Spinal cord (tissue), 10 donors: ENCODE results near the gene EVI5L. TPM values are rescaled to one million over a fixed set of nuclear protein-coding genes. Genes with fewer than 3 reads are reported as not detected.
A peak's percentile ranks its signal among the peaks of the same experiment; 100 is the strongest.

Source experiments
- DNase-seq, 6 donors: peaks; one replicate each; pipeline versions ENCODE4 v3.0.0 to v3.0.0-alpha.2; 2013 to 2015; ENCODE audit warnings: low spot score in 6 of 6, low read depth in 4 of 6
- H3K27ac ChIP-seq: one replicate; pipeline ENCODE4 v1.5.1; 2013; ENCODE audit warnings: low read depth, low read length, control low read depth
- H3K27me3 ChIP-seq: one replicate; pipeline ENCODE4 v1.6.1; 2013; ENCODE audit warnings: low read length; ENCODE audit not compliant: control insufficient read depth, insufficient read depth
- H3K36me3 ChIP-seq: one replicate; pipeline ENCODE4 v1.6.1; 2013; ENCODE audit warnings: low read length; ENCODE audit not compliant: control insufficient read depth, insufficient read depth
- H3K4me1 ChIP-seq: one replicate; pipeline ENCODE4 v1.6.1; 2013; ENCODE audit warnings: low read length; ENCODE audit not compliant: control insufficient read depth, insufficient read depth
- H3K4me3 ChIP-seq: one replicate; pipeline ENCODE4 v1.5.1; 2013; ENCODE audit warnings: low read depth, low read length, control low read depth
- H3K9me3 ChIP-seq: one replicate; pipeline ENCODE4 v1.6.1; 2013; ENCODE audit warnings: low read length; ENCODE audit not compliant: control insufficient read depth, insufficient read depth
- WGBS: methylation state at CpG from one replicate; pipeline ENCODE4 v1.1.5; 2013; ENCODE audit warnings: missing lambda C conversion rate; ENCODE audit not compliant: insufficient coverage; 5-methylcytosine and 5-hydroxymethylcytosine counted together
- polyA plus RNA-seq, 2 donors: library from polyadenylated mRNA; unstranded; fragments of 120-200 nt; gene quantifications; one replicate each; pipeline ENCODE4 v1.2.1, GENCODE V29; 2013; ENCODE audit not compliant: insufficient read length in 2 of 2
- total RNA-seq, 2 donors: library from RNA; depleted of rRNA in 1 of 2; stranded (reverse); fragments of 120-200 nt in 1 of 2; fragments of >200 nt in 1 of 2; gene quantifications; one replicate each; pipeline versions ENCODE4 v1.2.3 to v1.2.4, GENCODE V29; 2013 to 2014
- donor health status: healthy.

EVI5L gene
- total and polyA plus RNA-seq, 4 donors: 28.4 to 110 (median 67.8) TPM

- H3K4me1 ChIP-seq: peaks cover 59% of the 10 kb centered on the region
- WGBS: 8% methylated on average over 47 of the region's 47 CpGs
- H3K27ac ChIP-seq: peak overlapping the region; percentile 15
- H3K27me3 ChIP-seq: peaks cover 6% of the 10 kb centered on the region
- DNase-seq: peak in 2 of 6 donors; percentile 74 to 83
- H3K36me3 ChIP-seq: peaks cover 51% of the 10 kb centered on the region
- H3K9me3 ChIP-seq: no peaks in the 10 kb centered on the region
- H3K4me3 ChIP-seq: no peak overlapping the region
These were observed 39.5 kb downstream of the EVI5L start for GRCh38 chr19:7869453-7869909.

- peaks cover 45% of the 10 kb centered on the region for H3K36me3 ChIP-seq
- H3K9me3 ChIP-seq: no peaks in the 10 kb centered on the region
- H3K4me3 ChIP-seq: no peak overlapping the region
- DNase-seq: peak in 2 of 6 donors; percentile 74 to 80
- no peak overlapping the region for H3K27ac ChIP-seq
- 35% methylated on average over 27 of the region's 30 CpGs for WGBS
- peaks cover 6% of the 10 kb centered on the region for H3K27me3 ChIP-seq
- peaks cover 64% of the 10 kb centered on the region for H3K4me1 ChIP-seq
These were observed 40.0 kb downstream of the EVI5L start for GRCh38 chr19:7869910-7870511.

GRCh38 chr19:7870571-7871436 is 40.8 kb downstream of the EVI5L start:
- Histone ChIP-seq H3K9me3 (no peaks in the 10 kb centered on the region), H3K27me3 (peaks cover 6% of the 10 kb centered on the region), H3K4me3 (no peak overlapping the region), H3K36me3 (peaks cover 44% of the 10 kb centered on the region), H3K27ac (peak overlapping the region; percentile 17), H3K4me1 (peaks cover 65% of the 10 kb centered on the region)
- 76% methylated on average over 11 of the region's 11 CpGs for WGBS
- peak in 2 of 6 donors; percentile 65 to 70 for DNase-seq

GRCh38 chr19:7871437-7872305 is 41.7 kb downstream of the EVI5L start:
- peak overlapping the region; percentile 28 for H3K4me3 ChIP-seq
- H3K9me3 ChIP-seq: no peaks in the 10 kb centered on the region
- peak overlapping the region; percentile 80 for H3K27ac ChIP-seq
- H3K27me3 ChIP-seq: peaks cover 6% of the 10 kb centered on the region
- H3K36me3 ChIP-seq: peaks cover 44% of the 10 kb centered on the region
- WGBS: 22% methylated on average over 33 of the region's 33 CpGs
- DNase-seq: peak in 2 of 6 donors; percentile 77 to 89
- peaks cover 62% of the 10 kb centered on the region for H3K4me1 ChIP-seq

- no peaks in the 10 kb centered on the region for H3K9me3 ChIP-seq
- peaks cover 38% of the 10 kb centered on the region for H3K36me3 ChIP-seq
- H3K27ac ChIP-seq: peak overlapping the region; percentile 80
- H3K4me3 ChIP-seq: peak overlapping the region; percentile 30
- H3K27me3 ChIP-seq: peaks cover 6% of the 10 kb centered on the region
- WGBS: 67% methylated on average over 46 of the region's 47 CpGs
- DNase-seq: no peak
- H3K4me1 ChIP-seq: peaks cover 60% of the 10 kb centered on the region
These were observed 42.5 kb downstream of the EVI5L start for GRCh38 chr19:7872306-7873204.

GRCh38 chr19:7873304-7874075 is 43.5 kb downstream of the EVI5L start:
- H3K4me1 ChIP-seq: peaks cover 56% of the 10 kb centered on the region
- H3K27me3 ChIP-seq: peaks cover 6% of the 10 kb centered on the region
- H3K36me3 ChIP-seq: peaks cover 33% of the 10 kb centered on the region
- no peak for DNase-seq
- no peak overlapping the region for H3K27ac ChIP-seq
- H3K4me3 ChIP-seq: peak overlapping the region; percentile 30
- 9% methylated on average over 51 of the region's 53 CpGs for WGBS
- no peaks in the 10 kb centered on the region for H3K9me3 ChIP-seq

- peak within 1 kb of the TSS; percentile 52 for H3K4me3 ChIP-seq
- no peak within 1 kb of the TSS for H3K27ac ChIP-seq
- WGBS: under 1% methylated on average over 84 of the region's 88 CpGs
- H3K27me3 ChIP-seq: peaks cover 6% of the 10 kb centered on the region
- H3K9me3 ChIP-seq: no peaks in the 10 kb centered on the region
- peak in 3 of 6 donors; percentile 81 to 98 (median 95) for DNase-seq
- peaks cover 29% of the 10 kb centered on the region for H3K36me3 ChIP-seq
- H3K4me1 ChIP-seq: peaks cover 49% of the 10 kb centered on the region
These were observed 44.3 kb downstream of the EVI5L start, which contains the start of gene PRR36 for GRCh38 chr19:7874076-7874896. TSS of gene PRR36 (minus strand) at chr19:7874390. CDS start at chr19:7873689, 701 bp downstream.
